Measurements from ENCODE around the gene CAMTA1.
"Not testable (repeated sequence)": the region's sequence is repeated elsewhere in the genome, so short reads cannot be mapped to it uniquely, and the experiment has no call there.

The CAMTA1 gene

GRCh38 chr1:6810146-6810734 lies 25.0 kb downstream of the CAMTA1 start:
- DNase-seq (ENCODE audit: low read depth): not testable (repeated sequence)

GRCh38 chr1:6811583-6811982 lies 26.3 kb downstream of the CAMTA1 start:
- DNase-seq (ENCODE audit: low read depth): no peak

- DNase-seq (ENCODE audit: low read depth): no peak
Measured at GRCh38 chr1:6813165-6813564, 27.9 kb downstream of the CAMTA1 start.

GRCh38 chr1:6815726-6816125 lies 30.5 kb downstream of the CAMTA1 start:
- no peak for DNase-seq (ENCODE audit: low read depth)

- no peak for DNase-seq (ENCODE audit: low read depth)
Measured at GRCh38 chr1:6819246-6820040, 34.2 kb downstream of the CAMTA1 start.

GRCh38 chr1:6820899-6821298 lies 35.6 kb downstream of the CAMTA1 start:
- DNase-seq (ENCODE audit: low read depth): no peak

GRCh38 chr1:6822530-6823359 lies 37.5 kb downstream of the CAMTA1 start:
- no peak for DNase-seq (ENCODE audit: low read depth)

GRCh38 chr1:6823793-6824192 lies 38.5 kb downstream of the CAMTA1 start:
- no peak for DNase-seq (ENCODE audit: low read depth)

- no peak for DNase-seq (ENCODE audit: low read depth)
Measured at GRCh38 chr1:6824665-6825368, 39.6 kb downstream of the CAMTA1 start.

GRCh38 chr1:6825828-6826227 lies 40.6 kb downstream of the CAMTA1 start:
- no peak for DNase-seq (ENCODE audit: low read depth)

GRCh38 chr1:6827079-6827478 lies 41.8 kb downstream of the CAMTA1 start:
- no peak for DNase-seq (ENCODE audit: low read depth)

GRCh38 chr1:6827630-6828165 lies 42.4 kb downstream of the CAMTA1 start:
- DNase-seq (ENCODE audit: low read depth): no peak

GRCh38 chr1:6831366-6831765 lies 46.1 kb downstream of the CAMTA1 start:
- no peak for DNase-seq (ENCODE audit: low read depth)

GRCh38 chr1:6832006-6832405 lies 46.8 kb downstream of the CAMTA1 start:
- not testable (repeated sequence) for DNase-seq (ENCODE audit: low read depth)

- DNase-seq (ENCODE audit: low read depth): no peak
Measured at GRCh38 chr1:6832531-6833188, 47.4 kb downstream of the CAMTA1 start.

- DNase-seq (ENCODE audit: low read depth): no peak
Measured at GRCh38 chr1:6833804-6834203, 48.5 kb downstream of the CAMTA1 start.

- DNase-seq (ENCODE audit: low read depth): no peak
Measured at GRCh38 chr1:6834366-6834765, 49.1 kb downstream of the CAMTA1 start.

GRCh38 chr1:6835139-6835538 lies 49.9 kb downstream of the CAMTA1 start:
- no peak for DNase-seq (ENCODE audit: low read depth)

- DNase-seq (ENCODE audit: low read depth): no peak
Measured at GRCh38 chr1:6842301-6842700, 57.0 kb downstream of the CAMTA1 start.

GRCh38 chr1:6845786-6846185 lies 60.5 kb downstream of the CAMTA1 start:
- DNase-seq (ENCODE audit: low read depth): not testable (repeated sequence)

GRCh38 chr1:6848816-6849215 lies 63.6 kb downstream of the CAMTA1 start:
- no peak for DNase-seq (ENCODE audit: low read depth)
